ENCODE data around the gene GYPA. TPM values are rescaled to one million over a fixed set of nuclear protein-coding genes. Genes with fewer than 3 reads are reported as not detected.

The GYPA gene
- total and polyA plus RNA-seq, 2 experiments from 2014 or later: not detected

DNA sequence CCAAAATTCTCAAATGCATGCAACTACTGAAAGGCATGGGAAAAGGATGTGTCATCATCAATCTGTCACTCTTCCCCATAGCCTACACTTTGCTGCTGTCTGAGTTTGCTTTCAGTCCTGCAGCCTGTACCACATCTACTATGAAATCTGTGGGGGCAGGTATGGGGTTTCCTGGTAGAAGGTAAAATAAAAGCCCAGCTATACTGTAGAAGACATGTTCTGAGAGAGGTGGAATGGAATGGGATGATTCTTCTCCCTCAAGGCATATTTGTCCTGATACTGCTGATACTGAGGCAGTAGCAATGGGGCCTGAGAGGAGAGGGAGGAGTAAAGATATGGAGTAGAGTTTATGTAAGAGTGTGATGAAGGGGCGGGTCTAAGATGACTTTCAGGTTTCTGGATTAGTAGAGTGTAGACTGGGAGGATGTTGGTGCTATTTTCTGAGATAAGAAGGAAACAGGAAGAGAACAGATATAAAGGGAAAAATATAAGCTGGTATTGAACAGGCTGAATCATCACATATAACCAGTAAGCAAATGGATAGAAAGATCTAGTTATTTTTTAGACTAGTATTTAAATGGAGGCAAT lies 38.7 kb upstream of the GYPA start:
- no peaks in the 10 kb centered on the region for H3K27me3 ChIP-seq
- no peaks in the 10 kb centered on the region for H3K36me3 ChIP-seq
- peak overlapping the region; percentile 84 for H3K27ac ChIP-seq
- TF ChIP-seq, protein P1, sequence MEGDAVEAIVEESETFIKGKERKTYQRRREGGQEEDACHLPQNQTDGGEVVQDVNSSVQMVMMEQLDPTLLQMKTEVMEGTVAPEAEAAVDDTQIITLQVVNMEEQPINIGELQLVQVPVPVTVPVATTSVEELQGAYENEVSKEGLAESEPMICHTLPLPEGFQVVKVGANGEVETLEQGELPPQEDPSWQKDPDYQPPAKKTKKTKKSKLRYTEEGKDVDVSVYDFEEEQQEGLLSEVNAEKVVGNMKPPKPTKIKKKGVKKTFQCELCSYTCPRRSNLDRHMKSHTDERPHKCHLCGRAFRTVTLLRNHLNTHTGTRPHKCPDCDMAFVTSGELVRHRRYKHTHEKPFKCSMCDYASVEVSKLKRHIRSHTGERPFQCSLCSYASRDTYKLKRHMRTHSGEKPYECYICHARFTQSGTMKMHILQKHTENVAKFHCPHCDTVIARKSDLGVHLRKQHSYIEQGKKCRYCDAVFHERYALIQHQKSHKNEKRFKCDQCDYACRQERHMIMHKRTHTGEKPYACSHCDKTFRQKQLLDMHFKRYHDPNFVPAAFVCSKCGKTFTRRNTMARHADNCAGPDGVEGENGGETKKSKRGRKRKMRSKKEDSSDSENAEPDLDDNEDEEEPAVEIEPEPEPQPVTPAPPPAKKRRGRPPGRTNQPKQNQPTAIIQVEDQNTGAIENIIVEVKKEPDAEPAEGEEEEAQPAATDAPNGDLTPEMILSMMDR (IDR thresholded peaks at IDR 0.05; ENCODE audit: low read depth, low read length): no peak
- H3K9me3 ChIP-seq (ENCODE audit: low read depth): no peaks in the 10 kb centered on the region
- H3K4me3 ChIP-seq: no peak overlapping the region
- DNase-seq (ENCODE audit: low read depth in 1 of 2, low spot score in 1 of 2): no peak
- H3K4me1 ChIP-seq (ENCODE audit: low read depth): peaks cover 17% of the 10 kb centered on the region

DNA sequence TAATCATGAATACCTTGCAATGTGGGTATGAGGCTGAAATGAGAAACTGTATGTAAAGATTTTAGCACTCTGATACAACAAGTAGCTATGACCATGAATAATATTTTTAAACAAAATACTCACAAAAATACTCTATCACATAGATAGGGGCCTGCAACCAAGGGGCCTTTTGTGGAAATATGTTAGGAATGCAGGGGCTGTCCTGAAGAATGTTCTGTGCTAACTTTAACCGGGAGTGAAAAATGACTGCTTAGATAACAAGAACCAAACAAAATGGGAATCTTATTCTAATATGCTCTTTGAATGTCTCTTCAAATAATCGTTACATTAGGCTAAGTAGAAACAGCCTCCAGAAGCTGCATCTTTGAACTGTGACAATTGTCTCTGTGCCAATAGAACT lies 37.9 kb upstream of the GYPA start:
- Histone ChIP-seq H3K36me3 (no peaks in the 10 kb centered on the region), H3K9me3 (ENCODE audit: low read depth) (no peaks in the 10 kb centered on the region)

DNA sequence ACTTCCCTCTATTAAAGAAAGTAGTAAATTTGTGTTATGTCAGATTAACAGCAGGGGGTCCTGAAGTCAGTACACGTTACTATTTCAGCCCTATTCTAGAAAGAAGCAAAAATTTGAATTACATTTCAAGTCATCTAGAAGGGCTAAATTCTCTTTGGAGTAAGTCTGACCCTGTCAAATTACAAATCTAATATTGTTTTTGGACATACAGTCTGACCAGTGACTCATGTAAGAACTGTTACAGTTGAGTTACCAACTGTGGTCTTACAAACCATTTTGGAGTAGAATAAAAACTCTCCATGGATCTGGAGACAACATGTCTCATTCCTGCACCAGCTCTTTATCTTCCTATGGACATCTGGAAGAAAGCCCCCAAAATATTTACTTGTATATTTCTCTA lies 36.0 kb upstream of the GYPA start:
- H3K9me3 ChIP-seq (ENCODE audit: low read depth): no peaks in the 10 kb centered on the region
- peaks cover 17% of the 10 kb centered on the region for H3K4me1 ChIP-seq (ENCODE audit: low read depth)
- no peak overlapping the region for H3K27ac ChIP-seq
- TF ChIP-seq, protein P1 (IDR thresholded peaks at IDR 0.05; ENCODE audit: low read depth, low read length): no peak
- no peak overlapping the region for H3K4me3 ChIP-seq
- no peaks in the 10 kb centered on the region for H3K36me3 ChIP-seq
- no peak for DNase-seq (ENCODE audit: low read depth in 1 of 2, low spot score in 1 of 2)
- H3K27me3 ChIP-seq: no peaks in the 10 kb centered on the region

More for the DNA sequence above, 37.9 kb upstream of the GYPA start:
- TF ChIP-seq, protein P1 (IDR thresholded peaks at IDR 0.05; ENCODE audit: low read depth, low read length): no peak
- peak; percentile 43 to 52 for DNase-seq (ENCODE audit: low read depth in 1 of 2, low spot score in 1 of 2)
- Histone ChIP-seq H3K27ac (peak overlapping the region; percentile 84), H3K4me3 (no peak overlapping the region), H3K4me1 (ENCODE audit: low read depth) (peaks cover 17% of the 10 kb centered on the region), H3K27me3 (no peaks in the 10 kb centered on the region)

DNA sequence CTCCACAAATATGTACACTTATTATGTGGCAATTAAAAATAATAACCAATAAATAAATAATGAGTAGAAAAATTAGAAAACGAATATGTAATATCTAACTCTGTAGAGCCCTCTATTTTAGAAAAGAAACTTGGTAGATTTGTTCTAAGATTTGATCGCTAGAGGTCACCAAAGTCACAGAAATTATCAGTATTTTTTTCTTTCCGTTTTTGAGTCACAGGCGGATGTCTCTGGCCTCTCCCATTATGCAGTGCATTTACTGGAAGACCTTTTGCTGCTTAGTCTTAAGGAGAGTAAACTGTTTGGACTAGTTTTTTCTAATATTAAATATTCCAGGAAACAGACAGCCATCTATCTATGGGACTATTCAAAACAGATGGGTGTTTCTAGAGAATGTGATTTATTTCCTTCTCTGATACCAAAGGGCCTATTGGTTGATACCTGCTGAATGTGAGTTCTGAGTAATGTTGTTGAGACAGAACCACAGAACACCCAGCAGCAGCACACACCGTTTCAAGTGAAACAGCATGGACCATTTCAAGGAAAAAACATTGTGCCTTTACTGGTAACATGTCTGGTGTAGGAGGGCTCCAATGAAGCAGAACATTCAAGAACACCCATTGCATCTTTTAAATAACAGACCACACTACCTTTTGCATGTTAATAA lies 34.0 kb upstream of the GYPA start:
- H3K4me1 ChIP-seq (ENCODE audit: low read depth): peaks cover 17% of the 10 kb centered on the region
- no peak overlapping the region for H3K27ac ChIP-seq
- no peaks in the 10 kb centered on the region for H3K9me3 ChIP-seq (ENCODE audit: low read depth)
- TF ChIP-seq, protein P1 (IDR thresholded peaks at IDR 0.05; ENCODE audit: low read depth, low read length): peak; percentile 20
- H3K4me3 ChIP-seq: no peak overlapping the region
- peak; percentile 71 to 77 for DNase-seq (ENCODE audit: low read depth in 1 of 2, low spot score in 1 of 2)
- H3K36me3 ChIP-seq: no peaks in the 10 kb centered on the region
- no peaks in the 10 kb centered on the region for H3K27me3 ChIP-seq

DNA sequence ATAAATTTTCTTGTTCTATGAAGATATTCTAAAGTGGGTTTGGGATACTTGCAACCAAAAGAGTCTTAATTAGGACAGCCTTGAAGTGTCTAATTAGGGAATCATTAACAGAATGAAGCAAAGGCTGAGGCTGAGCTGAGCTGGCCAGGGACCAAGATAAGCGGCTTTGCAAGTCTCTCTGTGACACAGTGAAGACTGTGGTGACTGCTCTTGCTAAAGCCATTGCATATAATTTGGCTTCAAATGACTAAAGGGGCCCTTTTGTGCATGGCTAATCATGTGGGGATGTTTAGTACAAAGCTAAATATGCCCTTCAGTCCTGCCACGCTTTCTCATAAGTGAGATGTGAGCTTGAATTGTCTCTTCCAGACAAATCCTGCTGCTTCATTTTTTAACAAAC lies 31.2 kb upstream of the GYPA start:
- DNase-seq (ENCODE audit: low read depth in 1 of 2, low spot score in 1 of 2): no peak
- H3K27ac ChIP-seq: no peak overlapping the region
- no peak overlapping the region for H3K4me3 ChIP-seq
- H3K27me3 ChIP-seq: no peaks in the 10 kb centered on the region
- no peaks in the 10 kb centered on the region for H3K9me3 ChIP-seq (ENCODE audit: low read depth)
- H3K36me3 ChIP-seq: no peaks in the 10 kb centered on the region
- no peaks in the 10 kb centered on the region for H3K4me1 ChIP-seq (ENCODE audit: low read depth)
- TF ChIP-seq, protein P1 (IDR thresholded peaks at IDR 0.05; ENCODE audit: low read depth, low read length): no peak
